Measurements from ENCODE around the gene TRMT44.

The TRMT44 gene

GRCh38 chr4:8513931-8514330 is 73.4 kb downstream of the TRMT44 start:
- DNase-seq (ENCODE audit: low spot score): no peak

DNA sequence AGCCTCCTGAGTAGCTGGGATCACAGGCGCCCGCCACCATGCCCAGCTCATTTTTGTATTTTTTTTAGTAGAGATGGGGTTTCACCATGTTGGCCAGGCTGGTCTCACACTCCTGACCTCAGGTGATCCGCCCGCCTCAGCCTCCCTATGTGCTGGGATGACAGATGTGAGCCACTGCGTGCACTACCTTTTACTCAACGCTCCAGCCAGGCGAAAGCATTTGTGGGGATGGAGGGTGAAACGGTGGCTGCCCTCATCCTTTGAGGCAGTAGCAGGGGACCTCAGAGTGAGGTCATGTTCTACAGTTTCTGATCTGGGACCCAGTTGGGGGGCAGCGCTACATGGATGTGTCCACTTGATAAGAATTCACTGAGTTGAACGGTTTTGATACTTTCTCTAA is 73.8 kb downstream of the TRMT44 start:
- DNase-seq (ENCODE audit: low spot score): no peak

GRCh38 chr4:8515316-8516060 is 74.9 kb downstream of the TRMT44 start:
- DNase-seq (ENCODE audit: low spot score): no peak

- no peak for DNase-seq (ENCODE audit: low spot score)
Observed at GRCh38 chr4:8516061-8516573, 75.5 kb downstream of the TRMT44 start.

GRCh38 chr4:8516996-8517550 is 76.5 kb downstream of the TRMT44 start:
- DNase-seq (ENCODE audit: low spot score): no peak

DNA sequence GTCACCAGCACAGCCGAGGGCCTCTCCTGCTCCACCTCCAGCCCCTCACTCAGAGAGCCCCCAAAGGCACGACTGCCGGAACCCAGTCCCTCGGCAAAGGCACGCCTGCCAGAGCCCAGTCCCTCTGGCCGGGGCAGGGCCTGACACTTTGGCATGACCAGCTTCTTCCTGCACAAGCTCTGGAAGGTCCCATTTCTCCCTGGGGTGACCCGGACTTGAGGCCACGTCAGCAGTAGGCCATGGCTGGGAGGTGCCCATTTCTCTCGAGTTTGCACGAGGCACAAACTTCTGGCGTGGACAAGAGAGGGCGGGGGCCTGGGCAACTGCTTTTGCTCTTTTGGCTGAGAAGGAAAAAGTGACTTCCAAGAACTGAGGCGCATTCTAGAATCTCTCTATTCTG is 77.4 kb downstream of the TRMT44 start:
- no peak for DNase-seq (ENCODE audit: low spot score)

DNA sequence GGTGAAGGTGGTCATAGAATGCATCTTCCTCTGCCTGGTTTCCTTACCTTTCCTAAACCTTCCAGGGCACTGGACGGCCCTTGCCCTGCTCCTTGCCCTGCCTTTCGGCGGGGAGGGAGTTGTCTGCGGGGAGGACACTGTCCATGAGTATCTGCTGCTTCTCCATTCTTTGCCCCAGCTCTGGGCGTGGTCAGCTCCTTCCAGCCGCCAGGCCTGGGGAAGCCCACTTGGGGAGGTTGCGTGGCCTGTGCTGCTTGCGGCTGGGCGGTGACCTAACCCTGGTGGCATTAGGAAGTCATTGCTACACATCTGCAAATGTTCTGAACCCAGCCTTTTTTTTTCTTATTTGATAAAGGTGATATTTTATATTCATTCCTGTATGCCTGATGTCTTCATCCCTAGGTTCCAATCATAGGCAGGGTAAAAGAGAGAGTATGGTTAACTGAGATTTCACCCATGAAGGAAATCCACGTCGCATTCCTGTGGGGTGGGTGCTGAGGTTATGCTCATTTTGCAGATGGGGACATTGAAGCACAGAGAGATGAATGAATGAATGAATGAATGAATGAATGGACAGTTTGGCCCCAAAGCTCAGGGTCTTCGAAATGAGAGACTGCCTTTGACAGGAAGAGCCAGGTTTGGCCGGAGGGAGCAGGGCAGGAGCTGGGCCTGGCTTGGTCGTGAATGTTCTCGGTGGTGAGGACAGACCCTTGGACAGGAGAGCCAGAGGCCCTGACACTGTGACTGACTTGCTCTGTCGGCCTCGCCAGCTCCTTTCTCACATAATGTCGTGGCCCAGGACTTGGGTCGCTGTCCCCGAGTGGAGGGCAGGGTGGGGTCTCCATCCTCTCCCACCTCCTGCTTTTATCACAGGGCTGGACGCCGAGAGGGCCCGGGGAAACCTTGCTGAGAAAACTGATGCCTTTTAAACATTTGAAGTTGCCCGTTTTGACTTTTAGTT is 81.9 kb downstream of the TRMT44 start:
- DNase-seq (ENCODE audit: low spot score): no peak

DNA sequence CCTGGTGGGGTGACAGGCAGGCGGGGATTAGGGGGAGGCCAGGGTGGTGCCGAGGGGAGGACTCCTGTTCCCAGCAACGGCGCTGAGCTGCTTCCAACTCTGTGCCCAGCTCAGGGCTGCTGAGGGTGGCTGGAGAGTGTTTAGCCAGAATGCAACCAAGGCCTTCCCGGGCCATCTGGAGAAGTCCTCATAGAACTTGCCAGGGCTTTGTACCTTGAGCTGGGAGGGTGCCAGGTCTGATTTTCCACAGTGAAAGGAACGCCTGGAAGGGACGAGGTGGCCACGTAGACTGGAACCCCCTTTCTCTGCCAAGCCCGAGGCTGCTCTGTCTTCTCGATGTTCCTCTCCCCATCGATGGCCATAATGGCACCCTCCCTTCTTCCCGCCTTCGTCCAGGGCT is 82.6 kb downstream of the TRMT44 start:
- DNase-seq (ENCODE audit: low spot score): no peak

DNA sequence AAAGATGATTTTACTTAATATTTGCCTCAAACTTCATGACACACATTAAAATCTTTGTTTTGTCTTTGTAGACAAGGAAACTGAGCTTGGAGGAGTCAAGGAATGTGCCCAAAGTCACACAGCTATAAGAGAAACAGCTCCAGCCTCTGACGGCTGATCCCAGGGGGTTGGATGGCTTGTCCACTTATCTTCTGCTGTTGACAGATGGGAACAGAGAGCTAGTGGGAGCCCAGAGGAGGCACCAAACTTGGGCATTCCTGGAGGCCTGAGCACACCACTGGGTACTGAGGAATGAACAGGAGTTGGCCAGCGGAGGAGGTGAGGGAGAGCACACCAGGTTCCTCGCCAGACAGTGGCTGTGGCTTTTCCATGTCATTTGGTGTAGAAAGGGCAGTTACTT is 83.2 kb downstream of the TRMT44 start:
- no peak for DNase-seq (ENCODE audit: low spot score)

DNA sequence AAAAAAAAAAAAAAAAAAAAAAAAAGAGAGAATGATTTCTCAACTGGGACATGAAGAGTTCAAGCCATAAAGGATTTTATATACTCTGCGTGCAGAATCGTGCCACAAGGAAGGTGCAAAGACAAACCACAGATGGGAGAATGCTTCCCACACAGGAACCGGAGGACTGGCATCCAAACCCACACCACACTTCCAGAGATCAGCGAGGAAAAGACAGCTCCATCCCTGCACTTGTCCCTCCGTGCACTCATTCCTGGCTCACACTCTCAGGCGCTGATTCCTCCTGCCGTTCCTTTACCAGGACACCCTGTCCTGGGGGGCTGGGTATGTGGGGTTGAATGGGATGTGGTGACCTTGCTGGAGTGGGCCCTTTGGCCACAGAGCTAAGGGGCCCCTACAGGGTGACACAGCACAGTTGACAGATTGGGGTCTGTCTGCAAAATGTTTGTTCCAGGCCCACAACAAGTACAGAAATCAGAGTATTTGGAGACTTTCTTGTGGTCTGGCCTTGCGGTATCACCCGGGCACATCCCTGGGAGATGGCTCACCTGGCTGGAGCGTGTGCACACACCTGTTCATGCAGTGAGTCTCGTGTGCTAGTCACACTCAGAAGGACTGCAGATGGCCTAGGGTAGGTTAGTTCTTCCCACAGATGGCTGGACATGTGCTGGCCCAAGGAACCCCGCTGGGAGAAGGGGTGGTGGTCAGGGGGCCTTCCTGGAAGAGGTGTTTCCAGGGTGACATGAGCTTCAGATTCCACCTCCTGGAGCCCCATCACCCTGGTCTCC is 84.2 kb downstream of the TRMT44 start:
- DNase-seq (ENCODE audit: low spot score): no peak

GRCh38 chr4:8525383-8526120 is 85.0 kb downstream of the TRMT44 start:
- DNase-seq (ENCODE audit: low spot score): no peak

Data from RKO (cell line).